Raji (cell line): ENCODE data around the gene SLC1A2.

ENCODE experiments used
- POLR2A ChIP-seq: IDR thresholded peaks from 2 replicates; pipeline ENCODE4 v1.6.1; 2011; ENCODE audit warnings: low read depth, low read length, control low read depth; ENCODE audit not compliant: insufficient read depth

SLC1A2 gene

GRCh38 chr11:35321532-35322317 is 97.6 kb downstream of the SLC1A2 start:
- TF ChIP-seq POLR2A = no peak

GRCh38 chr11:35321111-35321510 is 98.2 kb downstream of the SLC1A2 start:
- TF ChIP-seq POLR2A = no peak

- TF ChIP-seq POLR2A = no peak
Observed at GRCh38 chr11:35318977-35319925, 100.1 kb downstream of the SLC1A2 start.

- TF ChIP-seq POLR2A = no peak
Observed at GRCh38 chr11:35318309-35318708, 101.0 kb downstream of the SLC1A2 start.

GRCh38 chr11:35317253-35317652 is 102.1 kb downstream of the SLC1A2 start:
- TF ChIP-seq POLR2A = no peak

GRCh38 chr11:35316161-35316560 is 103.2 kb downstream of the SLC1A2 start:
- no peak for TF ChIP-seq POLR2A

GRCh38 chr11:35313760-35314153 is 105.6 kb downstream of the SLC1A2 start:
- TF ChIP-seq POLR2A = no peak

GRCh38 chr11:35313066-35313759 is 106.1 kb downstream of the SLC1A2 start:
- TF ChIP-seq POLR2A = no peak

GRCh38 chr11:35311331-35311730 is 108.0 kb downstream of the SLC1A2 start:
- no peak for TF ChIP-seq POLR2A

GRCh38 chr11:35308157-35308556 is 111.2 kb downstream of the SLC1A2 start:
- TF ChIP-seq POLR2A = no peak

- no peak for TF ChIP-seq POLR2A
Observed at GRCh38 chr11:35307221-35307621, 112.1 kb downstream of the SLC1A2 start.

GRCh38 chr11:35305670-35306382 is 113.5 kb downstream of the SLC1A2 start:
- TF ChIP-seq POLR2A = no peak

- no peak for TF ChIP-seq POLR2A
Observed at GRCh38 chr11:35304900-35305460, 114.4 kb downstream of the SLC1A2 start.

- TF ChIP-seq POLR2A = no peak
Observed at GRCh38 chr11:35304386-35304775, 115.0 kb downstream of the SLC1A2 start.
